HepG2 (cell line): ENCODE results near the gene CACNA2D3. TPM values are rescaled to one million over a fixed set of nuclear protein-coding genes. Genes with fewer than 3 reads are reported as not detected.

ENCODE experiments used
- CCDC6 ChIP-seq: sonication (generic); formaldehyde crosslinking; IDR thresholded peaks from 2 replicates; pipeline ENCODE4 v1.8.1; 2022; ENCODE audit warnings: mild to moderate bottlenecking, missing genetic modification reagents, moderate library complexity
- EEA1 ChIP-seq: sonication (generic); formaldehyde crosslinking; IDR thresholded peaks from 2 replicates; pipeline ENCODE4 v1.5.1; 2020; ENCODE audit warnings: mild to moderate bottlenecking, missing genetic modification reagents, borderline replicate concordance
- GPN1 ChIP-seq: sonication (generic); formaldehyde crosslinking; IDR thresholded peaks from 2 replicates; pipeline ENCODE4 v1.5.1; 2020; ENCODE audit warnings: missing genetic modification reagents, borderline replicate concordance
- PAF1 ChIP-seq: IDR thresholded peaks from 2 replicates; pipeline ENCODE4 v1.6.1; 2016; ENCODE audit warnings: missing genetic modification reagents, missing compliant biosample characterization
- PHF5A ChIP-seq: IDR thresholded peaks from one replicate; pipeline ENCODE4 v1.6.1; 2018; ENCODE audit warnings: low read depth, missing genetic modification reagents; ENCODE audit not compliant: unreplicated experiment
- PPARG ChIP-seq: conservative IDR thresholded peaks from 2 replicates; pipeline ENCODE4 v1.6.1; 2016; ENCODE audit warnings: missing biosample characterization, missing genetic modification reagents
- RAD51 ChIP-seq: fragments of 450-650 bp; IDR thresholded peaks from 2 replicates; pipeline ENCODE4 v1.6.1; 2016; ENCODE audit warnings: borderline replicate concordance
- RERE ChIP-seq: IDR thresholded peaks from 2 replicates; pipeline ENCODE4 v1.6.1; 2016; ENCODE audit warnings: low read depth, missing genetic modification reagents, missing compliant biosample characterization
- RFXANK ChIP-seq: IDR thresholded peaks from 2 replicates; pipeline ENCODE4 v1.6.1; 2016
- RXRB ChIP-seq: IDR thresholded peaks from 2 replicates; pipeline ENCODE4 v1.6.1; 2016; ENCODE audit warnings: borderline replicate concordance, missing genetic modification reagents, missing compliant biosample characterization
- SATB2 ChIP-seq: sonication (generic); formaldehyde crosslinking; IDR thresholded peaks from 2 replicates; pipeline ENCODE4 v1.5.0; 2020; ENCODE audit warnings: missing genetic modification reagents
- TCF12 ChIP-seq, 2 experiments: fragments of 450-650 bp in 1 of 2; sonication (generic) in 1 of 2; formaldehyde crosslinking in 1 of 2; IDR thresholded peaks; 2 replicates each; pipeline versions ENCODE4 v1.6.1 to v1.8.0; 2017 to 2022; ENCODE audit warnings: antibody characterized with exemption in 1 of 2, mild to moderate bottlenecking in 1 of 2, missing genetic modification reagents in 1 of 2, moderate library complexity in 1 of 2
- TCF7 ChIP-seq: sonication (generic); IDR thresholded peaks from 2 replicates; pipeline ENCODE4 v1.6.1; 2016; ENCODE audit warnings: antibody characterized with exemption, low read depth
- ZNF30 ChIP-seq: sonication (generic); formaldehyde crosslinking; IDR thresholded peaks from 2 replicates; pipeline ENCODE4 v1.5.0; 2020; ENCODE audit warnings: mild to moderate bottlenecking, missing genetic modification reagents
- ZNF331 ChIP-seq: sonication (generic); formaldehyde crosslinking; IDR thresholded peaks from 2 replicates; pipeline ENCODE4 v1.4.0; 2020; ENCODE audit warnings: missing genetic modification reagents
- ZNF354B ChIP-seq: sonication (generic); formaldehyde crosslinking; IDR thresholded peaks from 2 replicates; pipeline ENCODE4 v1.8.0; 2022; ENCODE audit warnings: mild to moderate bottlenecking, missing genetic modification reagents
- ZNF576 ChIP-seq: sonication (generic); formaldehyde crosslinking; IDR thresholded peaks from 2 replicates; pipeline ENCODE4 v1.4.0; 2020; ENCODE audit warnings: mild to moderate bottlenecking, missing genetic modification reagents
- ZNF652 ChIP-seq: IDR thresholded peaks from 2 replicates; pipeline ENCODE4 v1.6.1; 2016; ENCODE audit warnings: low read depth, borderline replicate concordance
- ZNF761 ChIP-seq: sonication (generic); formaldehyde crosslinking; conservative IDR thresholded peaks from 2 replicates; pipeline ENCODE4 v1.4.0; 2020; ENCODE audit warnings: mild to moderate bottlenecking, missing genetic modification reagents
- ZNF883 ChIP-seq: sonication (generic); formaldehyde crosslinking; IDR thresholded peaks from 2 replicates; pipeline ENCODE4 v1.5.1; 2020; ENCODE audit warnings: mild to moderate bottlenecking, missing genetic modification reagents; ENCODE audit errors: not compliant biosample characterization
- polyA plus RNA-seq, 8 experiments: library from polyadenylated mRNA; depleted of rRNA in 3 of 8; stranded (reverse) in 7 of 8; unstranded in 1 of 8; fragments of >200 nt; fragmentation: Illumina TruSeq in 4 of 8; extraction: Trizol in 4 of 8; gene quantifications; 2 replicates each; pipeline versions ENCODE4 v1.2.1 to v1.2.3, GENCODE V29; 2011 to 2016; ENCODE audit warnings: low read depth in 4 of 8, missing spikeins in 1 of 8, mixed read lengths in 1 of 8; ENCODE audit not compliant: insufficient read depth in 1 of 8
- total RNA-seq, 5 experiments: library from RNA; depleted of rRNA; stranded (reverse); fragments of >200 nt; fragmentation: Illumina TruSeq; extraction: Trizol; gene quantifications; 2 replicates each; pipeline ENCODE4 v1.2.3, GENCODE V29; 2016; ENCODE audit warnings: low read depth in 1 of 5
- TF ChIP-seq, protein P1 (sequence below): sonication (generic); formaldehyde crosslinking; IDR thresholded peaks from 2 replicates; pipeline ENCODE4 v1.5.0; 2020; ENCODE audit warnings: missing genetic modification reagents, mild to moderate bottlenecking, borderline replicate concordance
- TF ChIP-seq, protein P2 (sequence below): sonication (generic); formaldehyde crosslinking; conservative IDR thresholded peaks from 2 replicates; pipeline ENCODE4 v1.8.1; 2023; ENCODE audit warnings: missing genetic modification reagents

Gene CACNA2D3
- total and polyA plus RNA-seq, 2 of the 13 experiments (the other 11 are each of a cell fraction or from before 2014, with no cell fraction given), result not detected

DNA sequence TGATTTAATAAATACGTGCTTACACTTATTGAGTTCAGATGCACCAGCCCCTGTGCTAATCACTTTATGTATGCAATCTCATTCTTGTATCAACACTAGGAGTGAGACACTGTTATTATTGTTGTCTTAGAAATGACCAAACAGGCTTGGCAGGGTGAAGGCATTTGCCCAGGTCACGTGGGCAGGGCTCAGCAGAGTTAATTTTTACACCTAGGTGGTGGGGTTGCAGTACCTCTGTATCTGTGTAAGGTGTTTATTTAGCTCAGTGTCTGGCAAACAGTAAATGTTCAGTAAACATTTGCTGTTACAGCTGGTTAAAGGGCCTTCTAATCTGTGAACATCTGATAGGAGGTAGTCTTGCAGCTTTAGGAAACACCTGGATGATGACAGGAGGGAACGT lies 200.0 kb downstream of the CACNA2D3 start (continued):
- TF ChIP-seq SATB2 (CRISPR knock-in tag), result no peak
- TF ChIP-seq CCDC6, result no peak; the same call in 1 of the 2 replicates
- no peak for TF ChIP-seq ZNF354B (CRISPR knock-in tag)
- no peak for TF ChIP-seq EEA1
- TF ChIP-seq PHF5A (CRISPR knock-in tag), result no peak
- 0 out of 2 replicates have a peak, but pooled peaks have one; percentile 20 for TF ChIP-seq RAD51
- TF ChIP-seq ZNF652 (CRISPR knock-in tag), result peak; percentile 73; the same call in 1 of the 2 replicates
- TF ChIP-seq, protein P1, sequence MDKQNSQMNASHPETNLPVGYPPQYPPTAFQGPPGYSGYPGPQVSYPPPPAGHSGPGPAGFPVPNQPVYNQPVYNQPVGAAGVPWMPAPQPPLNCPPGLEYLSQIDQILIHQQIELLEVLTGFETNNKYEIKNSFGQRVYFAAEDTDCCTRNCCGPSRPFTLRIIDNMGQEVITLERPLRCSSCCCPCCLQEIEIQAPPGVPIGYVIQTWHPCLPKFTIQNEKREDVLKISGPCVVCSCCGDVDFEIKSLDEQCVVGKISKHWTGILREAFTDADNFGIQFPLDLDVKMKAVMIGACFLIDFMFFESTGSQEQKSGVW (CRISPR knock-in tag), result no peak
- TF ChIP-seq ZNF883 (CRISPR knock-in tag), result no peak
- no peak for TF ChIP-seq TCF12 (IDR thresholded peaks at IDR 0.05)
- TF ChIP-seq TCF12 (CRISPR knock-in tag; IDR thresholded peaks at IDR 0.05), result no peak
- TF ChIP-seq GPN1 (CRISPR knock-in tag), result no peak
- TF ChIP-seq ZNF30 (CRISPR knock-in tag), result no peak
- TF ChIP-seq RFXANK (CRISPR knock-in tag), result no peak
- TF ChIP-seq ZNF576 (CRISPR knock-in tag), result no peak
- peak; percentile 24; the same call in 1 of the 2 replicates for TF ChIP-seq TCF7
- TF ChIP-seq RXRB (CRISPR knock-in tag), result no peak
- 0 out of 2 replicates have a peak, but pooled peaks have one; percentile 28 for TF ChIP-seq ZNF331 (CRISPR knock-in tag)
- no peak for TF ChIP-seq PAF1 (CRISPR knock-in tag)
- no peak for TF ChIP-seq PPARG (CRISPR knock-in tag)
- TF ChIP-seq, protein P2, sequence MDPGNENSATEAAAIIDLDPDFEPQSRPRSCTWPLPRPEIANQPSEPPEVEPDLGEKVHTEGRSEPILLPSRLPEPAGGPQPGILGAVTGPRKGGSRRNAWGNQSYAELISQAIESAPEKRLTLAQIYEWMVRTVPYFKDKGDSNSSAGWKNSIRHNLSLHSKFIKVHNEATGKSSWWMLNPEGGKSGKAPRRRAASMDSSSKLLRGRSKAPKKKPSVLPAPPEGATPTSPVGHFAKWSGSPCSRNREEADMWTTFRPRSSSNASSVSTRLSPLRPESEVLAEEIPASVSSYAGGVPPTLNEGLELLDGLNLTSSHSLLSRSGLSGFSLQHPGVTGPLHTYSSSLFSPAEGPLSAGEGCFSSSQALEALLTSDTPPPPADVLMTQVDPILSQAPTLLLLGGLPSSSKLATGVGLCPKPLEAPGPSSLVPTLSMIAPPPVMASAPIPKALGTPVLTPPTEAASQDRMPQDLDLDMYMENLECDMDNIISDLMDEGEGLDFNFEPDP, result no peak
- TF ChIP-seq RERE (CRISPR knock-in tag), result 0 out of 2 replicates have a peak, but pooled peaks have one; percentile 24
- no peak for TF ChIP-seq ZNF761 (CRISPR knock-in tag)
